ENCODE data around the gene C16orf86.

GRCh38 chr16:67679935-67680897 lies 13.6 kb downstream of the C16orf86 start:
- TF ChIP-seq CTCF (IDR thresholded peaks at IDR 0.05; ENCODE audit: low read depth, low read length, poor library complexity, severe bottlenecking) (no peak), EZH2phosphoT487 (IDR thresholded peaks at IDR 0.05; ENCODE audit: borderline replicate concordance, low read length) (no peak)

All from DOHH2 (cell line).